ENCODE measurements around the gene AQP12A.
"Not testable (repeated sequence)": the region's sequence is repeated elsewhere in the genome, so short reads cannot be mapped to it uniquely, and the experiment has no call there.

Gene AQP12A

GRCh38 chr2:240662681-240663080 lies 29.0 kb upstream of the AQP12A start:
- no peak for DNase-seq

- DNase-seq = no peak
Observed at GRCh38 chr2:240663546-240664190, 28.0 kb upstream of the AQP12A start.

GRCh38 chr2:240664622-240665021 lies 27.0 kb upstream of the AQP12A start:
- no peak for DNase-seq

- DNase-seq = no peak
Observed at GRCh38 chr2:240670402-240670801, 21.3 kb upstream of the AQP12A start.

- no peak for DNase-seq
Observed at GRCh38 chr2:240670950-240671349, 20.7 kb upstream of the AQP12A start.

GRCh38 chr2:240672076-240672700 lies 19.5 kb upstream of the AQP12A start:
- DNase-seq = no peak

- no peak for DNase-seq
Observed at GRCh38 chr2:240672701-240673190, 18.9 kb upstream of the AQP12A start.

- DNase-seq = not testable (repeated sequence)
Observed at GRCh38 chr2:240674461-240675184, 17.0 kb upstream of the AQP12A start.

GRCh38 chr2:240675345-240675744 lies 16.3 kb upstream of the AQP12A start:
- DNase-seq = not testable (repeated sequence)

- not testable (repeated sequence) for DNase-seq
Observed at GRCh38 chr2:240678043-240678442, 13.6 kb upstream of the AQP12A start.

GRCh38 chr2:240678909-240679308 lies 12.8 kb upstream of the AQP12A start:
- DNase-seq = not testable (repeated sequence)

- not testable (repeated sequence) for DNase-seq
Observed at GRCh38 chr2:240680185-240680584, 11.5 kb upstream of the AQP12A start.

GRCh38 chr2:240682431-240683224 lies 9.0 kb upstream of the AQP12A start, which contains the start of gene AQP12B:
TSS of gene AQP12B (minus strand) at chr2:240682885. CDS start at chr2:240682837, 48 bp downstream.
- DNase-seq = not testable (repeated sequence)

GRCh38 chr2:240683329-240683979 lies 8.2 kb upstream of the AQP12A start:
- not testable (repeated sequence) for DNase-seq

- not testable (repeated sequence) for DNase-seq
Observed at GRCh38 chr2:240683980-240684728, 7.5 kb upstream of the AQP12A start.

GRCh38 chr2:240685771-240686371 lies 5.8 kb upstream of the AQP12A start:
- DNase-seq = no peak

- no peak for DNase-seq
Observed at GRCh38 chr2:240686460-240686859, 5.2 kb upstream of the AQP12A start.

GRCh38 chr2:240687045-240687740 lies 4.5 kb upstream of the AQP12A start:
- no peak for DNase-seq

GRCh38 chr2:240687741-240688552 lies 3.7 kb upstream of the AQP12A start:
- no peak for DNase-seq

GRCh38 chr2:240688553-240688919 lies 3.1 kb upstream of the AQP12A start:
- DNase-seq = no peak

Data from activated gamma-delta T cell (primary cell).